GM06990 (cell line): ENCODE data around the gene LDB3.

ENCODE experiments used
- DNase-seq: peaks from one replicate; pipeline ENCODE4 v3.0.0-alpha.2; 2011; ENCODE audit not compliant: insufficient read length; ENCODE audit errors: extremely low read depth
- H3K27me3 ChIP-seq: replicated peaks from 2 replicates; pipeline ENCODE4 v1.6.0; 2011; ENCODE audit warnings: low read length; ENCODE audit not compliant: control insufficient read depth, insufficient read depth
- H3K36me3 ChIP-seq: 2 replicates; pipeline ENCODE4 v1.5.1; 2011; ENCODE audit warnings: low read length; ENCODE audit not compliant: control insufficient read depth, insufficient read depth
- H3K4me3 ChIP-seq: replicated peaks from 2 replicates; pipeline ENCODE4 v1.5.1; 2011; ENCODE audit warnings: low read depth, mild to moderate bottlenecking, control low read depth, low read length
- CTCF ChIP-seq: IDR thresholded peaks from 2 replicates; pipeline ENCODE4 v1.5.1; 2011; ENCODE audit warnings: low read length, control low read depth, mild to moderate bottlenecking, inconsistent platforms; ENCODE audit not compliant: insufficient read depth, poor library complexity, severe bottlenecking

Gene LDB3

GRCh38 chr10:86709396-86710185 is 41.3 kb downstream of the LDB3 start:
- TF ChIP-seq CTCF = no peak
- no peaks in the 10 kb centered on the region for H3K36me3 ChIP-seq
- no peaks in the 10 kb centered on the region for H3K27me3 ChIP-seq
- no peak for DNase-seq
- no peak overlapping the region for H3K4me3 ChIP-seq

GRCh38 chr10:86710987-86711512 is 42.7 kb downstream of the LDB3 start:
- TF ChIP-seq CTCF = peak; percentile 66
- peak; percentile 91 for DNase-seq
- Histone ChIP-seq H3K4me3 (peak overlapping the region; percentile 69), H3K36me3 (no peaks in the 10 kb centered on the region), H3K27me3 (no peaks in the 10 kb centered on the region)

GRCh38 chr10:86711513-86712316 is 43.4 kb downstream of the LDB3 start:
- Histone ChIP-seq H3K4me3 (peak overlapping the region; percentile 69), H3K27me3 (no peaks in the 10 kb centered on the region), H3K36me3 (no peaks in the 10 kb centered on the region)
- TF ChIP-seq CTCF = no peak
- peak; percentile 78 for DNase-seq

GRCh38 chr10:86712317-86712707 is 44.0 kb downstream of the LDB3 start:
- DNase-seq = peak; percentile 73
- no peak for TF ChIP-seq CTCF
- peak overlapping the region; percentile 69 for H3K4me3 ChIP-seq

GRCh38 chr10:86715156-86715795 is 47.0 kb downstream of the LDB3 start:
- Histone ChIP-seq H3K36me3 (no peaks in the 10 kb centered on the region), H3K27me3 (no peaks in the 10 kb centered on the region), H3K4me3 (no peak overlapping the region)
- TF ChIP-seq CTCF = no peak
- DNase-seq = no peak

More at GRCh38 chr10:86712317-86712707, 44.0 kb downstream of the LDB3 start:
- Histone ChIP-seq H3K27me3 (no peaks in the 10 kb centered on the region), H3K36me3 (no peaks in the 10 kb centered on the region)
